Stimulated activated CD8-positive, alpha-beta memory T cell treated with anti-CD3 and anti-CD28 coated beads, Interleukin-4, amount 100 ng/mL, for 4 hours (primary cell): Measurements from ENCODE around the gene PEX5.
"Not testable (repeated sequence)": the region's sequence is repeated elsewhere in the genome, so short reads cannot be mapped to it uniquely, and the experiment has no call there.

Experiments
- DNase-seq, 2 donors: peaks; one replicate each; pipeline ENCODE4 v3.0.0-alpha.2; 2020; ENCODE audit warnings: low read depth in 2 of 2, low spot score in 1 of 2

PEX5 gene

DNA sequence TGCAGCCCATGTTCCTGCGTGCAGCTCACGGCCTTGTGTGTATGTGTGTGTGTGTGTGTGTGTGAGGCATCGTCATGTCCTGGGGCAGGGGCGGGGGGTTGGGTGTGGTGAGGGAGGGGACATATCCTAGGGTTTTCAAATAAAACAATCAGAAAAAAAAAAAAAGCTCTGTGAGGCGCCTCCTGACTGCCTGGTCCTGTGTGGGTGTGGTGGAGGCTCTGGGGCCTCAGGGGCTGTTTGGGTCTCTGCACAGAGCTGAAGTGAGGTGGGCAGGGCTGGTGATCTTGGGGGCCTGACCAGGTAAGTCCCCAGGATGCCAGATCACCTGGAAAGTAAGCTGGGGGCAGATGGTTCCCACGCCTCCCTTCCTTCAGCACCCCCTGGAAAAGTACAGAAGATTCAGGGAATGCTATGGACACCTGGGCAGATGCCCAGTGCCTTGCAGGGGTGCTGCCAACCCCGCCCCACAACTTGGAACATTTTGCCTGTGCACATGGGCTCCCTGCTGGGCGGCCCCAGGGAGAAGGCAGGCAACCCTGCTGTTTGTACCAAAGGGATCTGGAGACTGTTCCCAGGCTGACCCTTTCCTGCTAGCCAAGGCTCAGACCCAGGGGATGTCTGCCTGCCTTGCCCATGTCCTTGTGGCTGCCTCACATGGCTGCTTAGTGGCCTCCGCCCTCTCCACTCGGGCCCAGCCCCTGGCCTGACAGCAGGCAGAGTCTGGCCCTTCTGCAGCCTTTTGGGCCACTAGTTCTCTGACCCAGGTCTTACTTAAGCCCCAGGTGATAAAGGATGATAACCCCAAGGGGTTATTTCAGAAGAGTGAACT lies 30.5 kb upstream of the PEX5 start:
- DNase-seq, result no peak

DNA sequence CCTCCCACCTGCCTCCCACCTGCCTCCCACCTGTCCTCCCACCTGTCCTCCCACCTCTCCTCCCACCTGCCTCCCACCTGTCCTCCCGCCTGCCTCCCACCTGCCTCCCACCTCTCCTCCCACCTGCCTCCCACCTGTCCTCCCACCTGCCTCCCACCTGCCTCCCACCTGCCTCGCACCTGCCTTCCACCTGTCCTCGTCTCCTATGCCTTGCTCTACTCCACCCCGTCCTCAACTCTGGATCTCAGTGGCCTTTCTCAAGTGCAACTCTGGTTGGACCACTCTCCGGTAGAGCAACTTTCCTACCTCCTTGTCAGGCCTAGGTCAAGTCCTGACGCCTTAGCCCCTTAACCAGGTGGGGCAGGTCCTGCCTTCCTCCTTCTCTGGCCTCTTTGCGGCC lies 29.3 kb upstream of the PEX5 start:
- DNase-seq, result no peak

DNA sequence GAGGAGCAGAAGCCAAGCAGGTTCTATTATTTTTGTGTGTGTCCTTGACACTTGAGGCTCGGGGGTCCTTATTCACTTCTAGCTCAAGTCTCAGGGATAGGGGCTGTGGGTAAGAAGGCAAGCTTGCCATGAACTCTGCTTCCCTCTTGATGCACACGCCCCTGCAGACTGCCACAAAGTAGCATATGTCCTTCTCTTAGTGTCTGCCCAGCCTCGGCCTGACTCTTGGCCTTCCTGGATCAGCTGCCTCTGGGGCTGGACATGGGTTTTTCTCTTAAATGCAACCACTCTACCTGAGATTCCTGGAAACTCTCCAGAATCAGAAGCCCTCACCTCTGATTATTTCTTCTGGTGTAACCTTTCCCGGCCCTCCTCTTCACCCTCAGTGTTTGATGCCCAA lies 28.2 kb upstream of the PEX5 start:
- DNase-seq, result no peak

DNA sequence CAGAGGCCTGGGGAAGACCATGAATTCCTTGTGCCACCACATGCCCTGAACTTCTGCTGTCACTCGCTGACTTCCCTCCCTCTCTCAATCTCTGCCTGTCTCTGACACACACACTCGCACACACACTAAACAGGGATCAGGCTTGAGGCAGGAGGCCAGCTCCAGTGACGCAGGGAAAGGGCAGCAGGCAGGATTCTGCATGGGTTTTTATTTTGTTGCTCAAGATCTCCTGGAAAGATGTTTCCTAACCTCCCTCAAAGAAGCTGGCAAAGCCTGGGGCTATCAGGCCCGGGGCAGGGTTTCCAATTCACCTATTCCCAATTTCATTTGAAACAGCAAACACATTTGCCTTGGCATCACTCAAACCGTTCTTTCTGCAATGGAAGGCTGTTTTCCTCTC lies 27.7 kb upstream of the PEX5 start:
- no peak for DNase-seq

DNA sequence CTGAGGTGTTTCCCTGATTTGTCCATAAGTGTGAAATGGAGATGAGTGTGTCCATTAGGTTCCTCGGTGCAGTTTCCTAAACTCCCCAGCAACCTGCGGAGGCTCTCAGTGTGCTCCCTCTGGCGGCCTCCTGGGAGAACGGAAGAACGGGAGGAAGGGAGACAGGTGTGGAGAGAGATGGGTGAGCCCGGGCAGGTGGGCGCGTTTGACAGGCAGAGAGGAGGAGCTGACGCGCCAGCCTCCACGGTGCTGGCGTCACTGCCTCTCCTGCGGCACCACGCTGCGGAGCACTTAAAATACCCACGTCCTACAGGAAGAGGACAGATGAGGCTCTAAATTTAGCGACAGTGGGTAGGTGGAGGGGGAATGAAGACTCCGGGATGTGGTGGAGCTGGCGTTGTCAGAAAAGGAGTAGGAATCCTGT lies 26.8 kb upstream of the PEX5 start:
- no peak for DNase-seq

DNA sequence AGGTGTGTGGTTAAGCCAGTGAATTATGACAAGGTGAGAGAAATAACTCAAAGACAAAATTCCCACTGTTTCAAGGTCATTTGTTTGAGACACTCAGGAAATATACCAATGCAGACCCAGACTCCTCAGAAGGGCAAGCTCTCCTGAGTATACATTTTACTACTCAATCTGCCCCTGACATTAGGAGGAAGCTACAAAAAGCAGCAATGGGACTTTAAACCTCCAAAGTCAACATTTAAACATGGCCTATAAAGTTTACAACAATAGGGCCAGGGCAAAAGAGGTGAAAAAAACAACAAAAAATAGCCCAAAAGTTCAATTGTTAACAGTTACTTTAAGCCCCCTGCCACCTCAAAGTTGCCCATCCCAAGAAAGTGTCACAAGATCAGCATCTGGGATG lies 19.5 kb upstream of the PEX5 start:
- no peak for DNase-seq

DNA sequence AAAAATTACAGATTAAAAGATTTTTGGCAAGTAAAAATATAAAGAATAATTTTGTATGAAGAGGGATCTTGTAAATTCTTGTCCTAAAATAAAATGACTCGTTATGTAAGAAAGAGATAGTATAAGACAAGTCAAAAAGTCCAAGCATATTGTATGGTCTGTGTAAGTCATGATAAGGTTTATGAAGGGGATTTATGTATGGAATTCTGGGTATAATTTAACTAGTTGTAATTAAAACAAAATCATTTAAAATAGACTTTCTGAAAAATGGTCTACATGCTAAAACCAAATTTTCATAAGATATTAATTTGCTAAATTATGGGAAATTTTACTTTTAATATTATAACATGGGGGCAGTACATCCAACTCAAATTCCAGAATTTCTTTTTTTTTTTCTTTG lies 17.6 kb upstream of the PEX5 start:
- DNase-seq, result no peak

DNA sequence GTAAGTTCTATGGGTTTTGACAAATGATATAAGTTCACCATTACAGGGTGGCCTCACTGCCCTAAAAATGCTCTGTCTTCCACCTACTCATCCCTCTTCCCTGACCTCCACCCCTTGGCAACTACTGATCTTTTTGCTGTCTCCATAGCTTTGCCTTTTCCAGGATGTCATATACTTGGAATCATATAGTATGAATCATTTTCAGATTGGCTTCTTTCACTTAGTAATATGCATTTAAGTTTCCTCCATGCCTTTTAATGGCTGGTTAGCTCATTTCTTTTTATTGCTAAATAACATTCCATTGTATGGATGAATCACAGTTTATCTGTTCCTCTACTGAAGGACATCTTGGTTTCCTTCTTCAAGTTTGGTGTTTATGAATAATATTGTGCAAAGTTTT lies 14.0 kb upstream of the PEX5 start:
- DNase-seq, result no peak

DNA sequence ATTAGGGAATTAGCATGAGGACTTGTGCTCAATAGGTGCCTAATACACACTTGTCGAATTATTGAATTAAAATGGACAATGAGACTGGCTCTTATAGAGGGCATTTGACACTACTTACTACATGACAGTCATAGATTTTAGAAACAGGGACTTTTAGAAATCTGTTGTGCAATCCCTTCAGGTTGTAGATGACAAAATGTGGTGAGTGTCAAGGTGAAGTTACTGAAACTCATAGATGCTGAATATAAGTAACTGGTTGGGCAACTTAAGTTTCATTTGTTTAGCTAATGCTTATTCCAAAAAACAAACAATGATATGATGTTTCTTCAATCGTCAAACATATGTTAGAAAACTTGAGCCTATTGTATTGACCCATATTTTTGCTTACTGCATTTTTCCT lies 12.9 kb upstream of the PEX5 start:
- DNase-seq, result no peak

DNA sequence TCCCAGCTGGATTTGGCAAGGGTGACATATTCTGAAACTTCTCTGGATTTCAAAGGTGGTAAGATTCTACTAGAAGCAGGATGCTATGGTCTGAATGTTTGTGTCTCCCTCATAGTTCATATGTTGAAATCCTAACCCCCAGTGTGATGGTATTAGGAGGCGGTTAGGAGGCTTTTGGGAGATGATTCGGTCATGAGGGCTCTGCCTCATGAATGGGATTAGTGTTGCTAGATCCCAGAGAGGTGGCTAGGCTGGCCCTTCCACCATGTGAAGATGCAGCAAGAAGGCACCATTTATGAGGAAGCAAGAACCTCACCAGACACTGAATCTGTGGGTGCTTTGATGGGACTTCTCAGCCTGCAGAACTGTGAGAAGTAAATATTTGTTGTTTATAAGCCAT lies 11.0 kb upstream of the PEX5 start:
- DNase-seq, result no peak

DNA sequence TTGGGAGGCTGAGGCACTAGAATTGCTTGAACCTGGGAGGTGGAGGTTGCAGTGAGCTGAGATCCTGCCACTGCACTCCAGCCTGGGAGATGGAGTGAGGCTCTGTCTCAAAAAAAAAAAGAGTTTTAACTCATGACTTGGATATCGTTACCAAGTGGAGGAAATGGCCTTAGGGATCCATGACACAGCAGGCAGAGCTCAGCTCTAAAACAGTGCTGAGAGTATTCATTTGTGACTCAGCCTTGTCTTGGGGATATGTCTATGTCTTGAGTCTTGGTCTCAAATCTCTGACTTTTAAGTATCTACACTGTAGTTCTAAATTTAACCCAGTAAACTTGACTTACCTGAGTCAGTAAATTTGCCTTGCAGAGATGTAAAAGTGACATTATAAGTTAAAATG lies 8.8 kb upstream of the PEX5 start:
- no peak for DNase-seq

DNA sequence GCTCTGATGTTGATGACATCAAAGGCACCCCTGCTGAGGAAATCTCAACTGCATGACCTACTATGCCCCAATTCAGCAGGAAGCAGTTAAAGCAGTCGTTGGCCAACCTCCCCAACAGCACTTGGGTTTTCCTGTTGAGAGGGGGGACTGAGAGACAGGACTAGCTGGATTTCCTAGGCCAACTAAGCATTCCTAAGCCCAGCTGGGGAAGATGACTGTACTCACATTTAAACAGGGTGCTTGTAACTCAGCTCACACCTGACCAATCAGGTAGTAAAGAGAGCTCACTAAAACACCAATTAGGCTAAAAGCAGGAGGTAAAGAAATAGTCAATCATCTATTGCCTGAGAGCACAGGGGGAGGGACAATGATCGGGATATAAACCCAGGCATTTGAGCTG lies 3.4 kb upstream of the PEX5 start:
- DNase-seq, result not testable (repeated sequence)

DNA sequence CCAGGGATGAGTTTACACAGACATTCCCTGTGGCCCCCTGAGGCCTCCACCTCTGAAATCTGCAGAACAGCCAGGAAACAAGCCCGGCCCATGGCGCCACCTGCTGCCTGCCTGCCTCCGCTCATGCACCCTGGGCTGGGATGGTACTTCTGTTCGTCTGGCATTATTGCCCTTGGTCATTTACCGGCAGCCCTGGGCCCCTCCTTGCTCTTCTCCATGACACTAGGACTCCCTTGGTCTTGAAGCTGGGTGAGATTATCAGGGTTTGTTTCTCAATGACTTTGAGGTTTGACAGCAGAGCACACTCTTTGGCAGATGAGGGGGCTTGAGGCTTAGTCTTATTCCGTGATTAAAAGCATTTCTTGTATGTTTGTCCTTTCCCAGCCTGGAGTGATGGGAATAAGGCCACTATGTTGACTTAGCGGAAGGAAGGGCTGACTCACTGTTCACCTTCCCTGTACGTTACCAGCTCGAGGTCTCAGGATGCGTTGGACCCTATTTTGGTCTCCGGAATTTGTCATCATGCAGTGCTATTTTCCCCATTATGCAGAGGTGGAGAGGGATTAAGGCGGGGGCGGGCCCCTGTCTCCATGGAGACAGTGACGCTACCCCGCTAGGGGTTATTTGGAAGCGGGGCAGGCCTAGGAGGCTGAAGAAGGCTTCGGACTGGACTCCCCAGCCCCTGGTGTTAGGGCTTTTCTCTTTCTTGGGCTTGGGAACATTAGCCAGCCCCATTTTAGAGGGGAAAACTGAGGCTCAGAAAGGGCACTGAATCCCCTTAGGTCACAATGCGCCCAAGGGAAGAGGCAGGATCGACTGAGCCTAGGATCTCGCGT lies 706 bp upstream of the PEX5 start:
- DNase-seq, result peak; percentile 16 to 22

DNA sequence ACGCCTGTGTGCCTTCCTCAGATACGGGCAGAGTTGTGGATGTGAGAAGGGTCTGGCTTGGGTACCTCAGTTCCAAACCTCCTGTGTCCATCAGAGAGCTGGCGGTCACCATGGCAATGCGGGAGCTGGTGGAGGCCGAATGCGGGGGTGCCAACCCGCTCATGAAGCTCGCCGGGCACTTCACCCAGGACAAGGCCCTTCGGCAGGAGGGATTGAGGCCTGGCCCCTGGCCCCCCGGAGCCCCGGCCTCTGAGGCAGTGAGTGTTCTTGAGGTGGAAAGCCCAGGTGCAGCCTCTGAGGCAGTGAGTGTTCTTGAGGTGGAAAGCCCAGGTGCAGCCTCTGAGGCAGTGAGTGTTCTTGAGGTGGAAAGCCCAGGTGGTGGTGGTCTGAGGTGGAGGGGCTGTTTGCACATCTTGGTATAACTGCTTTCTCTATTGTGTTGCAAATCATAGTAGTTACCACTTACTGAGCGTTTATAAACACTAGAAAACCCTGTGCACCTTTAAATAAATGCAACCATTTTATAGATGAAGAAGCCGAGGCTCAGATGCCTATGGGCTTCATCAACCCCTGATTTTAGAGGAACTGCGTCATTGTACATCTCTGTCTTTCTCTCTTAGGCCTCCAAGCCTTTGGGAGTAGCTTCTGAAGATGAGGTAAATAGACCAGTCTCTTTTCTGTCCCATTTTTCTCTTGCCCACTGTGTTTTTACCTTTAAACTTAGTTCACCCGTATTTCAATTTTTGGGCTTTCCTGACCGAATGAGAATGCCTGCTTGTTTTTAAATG lies 976 bp downstream of the PEX5 start:
- no peak for DNase-seq

DNA sequence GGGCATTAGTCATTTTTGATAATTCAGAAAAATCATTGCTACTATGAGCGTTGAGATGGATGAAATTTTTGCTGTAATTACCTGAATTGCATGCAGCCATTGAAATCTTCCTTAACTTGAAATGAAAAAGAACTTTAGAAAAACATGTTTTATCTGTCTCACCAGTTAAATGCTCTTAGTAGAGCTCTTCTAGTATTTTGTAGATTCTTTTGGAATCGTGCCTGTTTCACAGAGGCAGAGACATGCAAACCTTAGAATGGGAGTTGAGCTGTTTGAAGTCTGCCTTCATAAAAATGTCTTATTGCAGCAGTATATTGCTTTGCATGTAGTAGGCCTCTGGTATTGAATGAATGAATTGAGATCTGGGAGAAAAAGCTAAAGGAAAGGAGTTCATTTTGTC lies 4.2 kb downstream of the PEX5 start:
- no peak for DNase-seq

DNA sequence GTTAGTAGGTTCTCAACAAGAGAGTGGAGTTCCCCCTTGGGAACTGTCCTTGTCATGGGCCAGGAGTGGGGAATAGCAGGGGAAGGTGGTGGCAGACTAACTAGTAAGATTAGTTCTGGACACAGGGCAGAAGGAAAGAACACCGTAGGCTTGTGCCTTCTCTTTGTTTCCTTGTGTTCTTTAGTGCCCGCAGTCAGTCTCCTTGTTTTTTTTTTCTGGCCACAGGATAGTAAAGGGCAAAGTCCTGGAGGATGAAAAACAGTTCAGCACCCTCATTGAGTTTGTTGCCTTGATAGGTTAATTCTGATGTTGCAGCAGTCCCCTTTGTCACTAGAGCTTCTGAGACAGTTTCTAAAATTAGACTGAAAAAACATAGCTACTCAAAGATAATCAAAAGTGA lies 8.4 kb downstream of the PEX5 start:
- DNase-seq, result no peak

DNA sequence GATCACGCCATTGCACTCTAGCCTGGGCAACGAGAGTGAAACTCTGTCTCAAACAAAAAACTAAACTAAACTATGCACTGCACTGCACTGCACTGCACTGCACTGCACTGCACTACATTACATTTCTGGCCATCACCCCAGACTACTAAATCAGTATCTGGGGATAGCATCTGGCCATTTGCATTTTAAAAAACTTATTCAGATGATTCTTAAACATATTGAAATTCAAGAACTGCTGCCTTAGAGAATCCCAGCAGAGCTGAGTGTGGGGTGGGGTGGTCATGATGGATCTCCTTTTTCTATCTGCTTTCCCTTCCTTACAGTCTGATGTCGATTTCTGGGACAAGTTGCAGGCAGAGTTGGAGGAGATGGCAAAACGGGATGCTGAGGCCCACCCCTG lies 13.6 kb downstream of the PEX5 start:
- no peak for DNase-seq

DNA sequence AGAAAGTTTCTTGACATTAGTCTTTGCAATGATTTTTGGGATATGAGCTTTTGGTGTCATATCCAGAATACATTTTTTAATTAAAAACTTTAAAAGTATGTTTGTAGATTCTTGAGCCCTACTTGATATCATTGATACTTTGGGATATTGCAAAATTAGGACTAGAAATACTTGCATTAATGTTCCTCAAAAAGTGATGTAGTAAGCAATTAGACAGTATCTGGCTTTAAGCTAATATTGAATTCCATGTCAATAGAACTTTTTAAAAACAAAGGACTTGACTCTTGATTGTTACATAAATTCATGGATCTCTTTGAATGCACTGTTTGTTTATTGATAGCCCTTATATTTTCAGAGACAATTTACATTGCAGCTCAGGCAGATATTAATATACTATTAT lies 15.6 kb downstream of the PEX5 start:
- DNase-seq, result no peak

DNA sequence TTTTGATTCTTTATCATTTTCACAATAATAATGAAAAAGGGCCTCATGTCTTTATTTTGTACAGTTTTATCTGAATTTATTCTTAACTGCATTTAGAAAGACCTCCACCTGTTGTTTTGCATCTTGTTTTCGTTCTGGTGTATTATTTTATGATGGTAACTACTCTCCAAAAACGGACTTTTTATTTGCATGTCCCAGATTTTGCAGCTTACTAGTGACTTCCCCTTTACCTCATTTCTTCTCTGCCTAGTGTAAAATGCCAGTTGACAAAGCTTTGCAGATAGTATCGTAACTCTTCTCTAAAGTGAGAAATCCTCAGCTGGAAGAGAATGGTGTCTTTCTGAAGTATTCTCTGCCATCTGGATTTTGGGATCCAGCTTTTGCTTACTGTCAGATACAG lies 17.2 kb downstream of the PEX5 start:
- DNase-seq, result no peak

DNA sequence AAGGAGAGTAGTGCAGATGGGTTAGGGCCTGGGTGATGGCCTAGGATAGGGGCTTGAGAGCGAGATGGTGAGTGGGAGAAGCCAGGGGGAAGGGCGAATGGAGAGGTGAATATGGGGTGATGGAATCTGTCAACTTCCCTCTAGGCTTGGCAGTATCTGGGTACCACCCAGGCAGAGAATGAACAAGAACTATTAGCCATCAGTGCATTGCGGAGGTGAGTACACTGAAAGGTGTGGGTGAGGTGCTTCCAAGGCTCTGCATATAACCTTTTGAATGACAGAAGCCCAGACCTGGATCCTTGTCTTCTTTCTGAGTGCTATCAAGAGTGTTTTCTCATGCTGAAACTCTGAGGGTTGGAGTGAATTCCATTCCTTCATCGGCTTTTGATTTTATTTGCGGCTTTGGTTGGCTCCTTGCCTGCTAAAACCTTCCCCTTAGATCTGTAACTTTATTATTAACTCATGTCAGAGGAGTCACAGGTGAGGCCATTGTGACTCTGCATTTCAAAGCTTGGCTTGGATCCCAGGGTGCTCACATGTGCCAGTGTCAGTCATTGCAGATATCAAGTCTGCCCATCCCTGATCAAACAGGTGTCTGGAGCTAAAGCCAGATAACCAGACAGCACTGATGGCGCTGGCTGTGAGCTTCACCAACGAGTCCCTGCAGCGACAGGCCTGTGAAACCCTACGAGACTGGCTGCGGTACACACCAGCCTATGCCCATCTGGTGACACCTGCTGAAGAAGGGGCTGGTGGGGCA lies 18.6 kb downstream of the PEX5 start:
- no peak for DNase-seq

DNA sequence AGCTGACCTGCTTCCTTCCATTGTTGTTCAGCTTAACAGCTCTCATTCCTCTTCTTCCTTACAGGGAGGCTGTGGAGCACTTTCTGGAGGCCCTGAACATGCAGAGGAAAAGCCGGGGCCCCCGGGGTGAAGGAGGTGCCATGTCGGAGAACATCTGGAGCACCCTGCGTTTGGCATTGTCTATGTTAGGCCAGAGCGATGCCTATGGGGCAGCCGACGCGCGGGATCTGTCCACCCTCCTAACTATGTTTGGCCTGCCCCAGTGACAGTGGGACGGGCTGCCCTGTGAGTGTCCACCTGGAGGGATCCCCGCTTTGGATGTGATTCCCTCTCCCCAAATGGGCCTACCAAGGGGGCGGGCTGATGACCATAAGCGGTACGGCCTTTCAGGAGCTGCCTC lies 20.5 kb downstream of the PEX5 start:
- no peak for DNase-seq
